ENCODE results near the gene ING4.

DNA sequence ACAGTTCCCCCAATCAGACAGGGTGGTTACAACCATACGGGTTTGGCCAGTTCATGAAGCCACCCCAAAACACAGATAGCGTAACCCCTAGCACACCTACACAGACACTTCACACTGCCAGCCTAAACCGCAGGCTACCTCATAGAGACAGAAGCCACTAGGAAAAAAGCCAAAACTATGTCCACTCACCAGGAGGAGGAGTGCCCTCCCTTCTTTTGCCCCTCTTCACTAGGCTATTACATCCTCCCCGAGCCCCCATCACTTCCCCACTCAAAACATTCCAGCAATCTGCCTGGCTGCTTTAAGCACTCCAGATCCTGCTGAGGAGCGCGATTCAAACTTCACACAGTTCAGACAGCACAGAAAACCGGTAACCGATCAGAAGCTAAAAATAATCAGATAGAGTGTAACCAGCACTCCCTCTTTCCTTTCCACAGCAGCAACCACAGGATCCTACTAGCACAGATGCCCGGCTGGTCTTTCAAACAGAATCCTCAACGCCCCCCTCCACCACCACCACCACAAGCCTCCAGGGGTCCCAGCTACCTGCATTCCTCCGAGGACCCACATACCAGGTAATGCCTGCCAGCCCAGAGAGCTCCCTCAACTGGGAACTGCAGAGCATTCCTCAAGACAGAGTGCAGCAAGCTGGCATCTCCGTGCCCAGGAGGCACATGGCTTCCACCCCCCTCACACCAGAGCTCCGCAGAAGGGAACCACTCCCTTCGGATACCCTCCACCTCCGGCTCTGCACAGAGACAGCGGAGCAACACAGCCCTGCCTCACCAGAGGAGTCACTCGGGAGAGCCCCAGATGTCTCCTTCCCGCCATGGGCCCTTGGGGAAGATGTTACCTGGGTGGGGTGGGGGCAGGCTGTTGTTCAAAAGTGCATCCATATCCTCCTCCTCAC is 57.2 kb downstream of the ING4 start:
- TF ChIP-seq, protein P1, sequence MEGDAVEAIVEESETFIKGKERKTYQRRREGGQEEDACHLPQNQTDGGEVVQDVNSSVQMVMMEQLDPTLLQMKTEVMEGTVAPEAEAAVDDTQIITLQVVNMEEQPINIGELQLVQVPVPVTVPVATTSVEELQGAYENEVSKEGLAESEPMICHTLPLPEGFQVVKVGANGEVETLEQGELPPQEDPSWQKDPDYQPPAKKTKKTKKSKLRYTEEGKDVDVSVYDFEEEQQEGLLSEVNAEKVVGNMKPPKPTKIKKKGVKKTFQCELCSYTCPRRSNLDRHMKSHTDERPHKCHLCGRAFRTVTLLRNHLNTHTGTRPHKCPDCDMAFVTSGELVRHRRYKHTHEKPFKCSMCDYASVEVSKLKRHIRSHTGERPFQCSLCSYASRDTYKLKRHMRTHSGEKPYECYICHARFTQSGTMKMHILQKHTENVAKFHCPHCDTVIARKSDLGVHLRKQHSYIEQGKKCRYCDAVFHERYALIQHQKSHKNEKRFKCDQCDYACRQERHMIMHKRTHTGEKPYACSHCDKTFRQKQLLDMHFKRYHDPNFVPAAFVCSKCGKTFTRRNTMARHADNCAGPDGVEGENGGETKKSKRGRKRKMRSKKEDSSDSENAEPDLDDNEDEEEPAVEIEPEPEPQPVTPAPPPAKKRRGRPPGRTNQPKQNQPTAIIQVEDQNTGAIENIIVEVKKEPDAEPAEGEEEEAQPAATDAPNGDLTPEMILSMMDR (IDR thresholded peaks at IDR 0.05) = peak; percentile 12
- no peak for TF ChIP-seq EZH2 (IDR thresholded peaks at IDR 0.05)

All from neural progenitor cell (in vitro differentiated cells).